ENCODE measurements around the gene ZNF48. TPM values are rescaled to one million over a fixed set of nuclear protein-coding genes. Genes with fewer than 3 reads are reported as not detected.
A peak's percentile ranks its signal among the peaks of the same experiment; 100 is the strongest.

The ZNF48 gene
- polyA plus RNA-seq (2012; rRNA removed), result 7.9 and 8.8 TPM in 2 replicates
- 7.3 and 7.6 TPM in 2 replicates for polyA plus RNA-seq (2012; cell fraction: cytosol; rRNA removed)
- 14.8 and 17.0 TPM in 2 replicates for polyA plus RNA-seq (2012; cell fraction: nucleus; rRNA removed)

DNA sequence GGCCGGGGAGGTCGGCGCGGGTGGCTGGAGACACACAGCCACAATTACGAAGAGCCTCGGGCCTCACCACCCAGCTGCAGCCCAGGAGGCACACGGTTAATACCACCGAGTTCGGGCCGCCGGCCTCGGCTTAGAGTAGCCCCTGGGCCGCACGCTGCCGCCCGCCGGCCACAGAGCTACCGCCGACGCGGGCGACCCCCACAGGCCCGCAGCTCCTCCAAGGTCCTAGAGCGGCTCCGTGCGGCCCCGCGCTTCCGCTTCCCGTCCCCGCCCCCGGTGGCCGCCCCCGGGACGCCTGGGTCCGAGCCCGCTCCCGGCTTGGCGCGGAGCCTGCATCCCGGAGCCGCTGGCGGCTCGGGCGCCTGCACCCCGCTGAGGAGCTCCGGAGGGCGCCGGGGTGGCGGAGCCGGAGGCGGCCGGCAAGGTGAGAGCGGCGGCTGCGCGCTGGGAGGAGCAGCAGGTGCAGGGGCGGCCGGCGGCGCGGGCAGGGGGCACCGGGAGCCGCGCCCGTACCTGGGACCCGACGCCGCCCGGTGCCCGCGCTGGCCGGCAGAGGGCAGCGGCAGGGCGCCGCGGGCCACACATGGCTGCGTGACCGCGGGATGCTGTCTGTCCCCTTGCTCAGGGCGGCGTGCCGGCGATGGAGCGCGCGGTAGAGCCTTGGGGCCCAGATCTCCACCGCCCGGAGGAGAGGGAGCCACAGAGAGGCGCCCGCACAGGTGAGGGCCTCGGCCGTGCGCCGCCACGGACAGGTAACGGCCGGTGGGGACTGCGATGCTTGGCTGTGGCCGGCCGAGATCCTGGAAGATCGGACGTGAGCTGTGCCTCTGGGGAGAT lies at the start of gene ZNF48:
Gene ZNF48, plus strand, starts transcription at position 266 of the 837 bp plus-strand sequence. Its CDS starts 375 bp downstream, at position 641.
- DNase-seq, result peak; percentile 94
- ChIA-PET POLR2A (interaction anchor here (0.5 to 4.0 kb wide), 14 partner anchors 9 to 588 kb away, joined by 3 to 33 read pairs (median 6); partner anchors contain the start of genes CD2BP2, SEPTIN1 and ZNF771), CTCF (interaction anchor here (0.8 to 2.7 kb wide), 14 partner anchors 9 to 234 kb away, joined by 3 to 30 read pairs (median 4); partner anchors contain the start of genes DCTPP1, TBC1D10B and ZNF771)
- H4K20me1 ChIP-seq (ENCODE audit: insufficient read depth), result no peaks in the 10 kb centered on the region
- H3K9me2 ChIP-seq, result no peaks in the 10 kb centered on the region
- peaks cover 34% of the 10 kb centered on the region for H3F3A ChIP-seq (replicated peaks; ENCODE audit: insufficient read depth)
- peak within 1 kb of the TSS; percentile 79 for H2AFZ ChIP-seq (ENCODE audit: low read depth)
- H3K4me2 ChIP-seq, result peak within 1 kb of the TSS; percentile 82
- peak within 1 kb of the TSS; percentile 83 to 96 for H3K27ac ChIP-seq (ENCODE audit: low read depth in 2 of 2, low read length in 1 of 2)
- no peaks in the 10 kb centered on the region for H3K27me3 ChIP-seq (ENCODE audit: insufficient read depth)
- H3K4me3 ChIP-seq (ENCODE audit: low read depth in 2 of 2, low read length in 1 of 2), result peak within 1 kb of the TSS; percentile 88 to 94
- H3K9me3 ChIP-seq, result no peaks in the 10 kb centered on the region
- peaks cover 10 to 18% of the 10 kb centered on the region in 2 experiments; a peak in 2 of 4 replicates for H3K4me1 ChIP-seq (ENCODE audit: control insufficient read depth in 1 of 2, insufficient read depth in 2 of 2, low read depth in 1 of 2, low read length in 1 of 2)
- H3K36me3 ChIP-seq (replicated peaks in 1 of 2; ENCODE audit: control insufficient read depth in 1 of 2, insufficient read depth in 2 of 2, low read length in 1 of 2), result peaks cover 5 to 18% of the 10 kb centered on the region in 2 experiments
- 2% methylated on average over 9 of the region's 103 CpGs for WGBS (ENCODE audit: low lambda C conversion rate)
- H3K79me2 ChIP-seq (ENCODE audit: insufficient read depth), result peaks cover 28% of the 10 kb centered on the region
- H3K9ac ChIP-seq, result peak within 1 kb of the TSS; percentile 94
- TF ChIP-seq RFX5 (IDR thresholded peaks at IDR 0.05; ENCODE audit: low read length) (no peak), EZH2phosphoT487 (IDR thresholded peaks at IDR 0.05; ENCODE audit: borderline replicate concordance, low read depth) (no peak), GABPA (IDR thresholded peaks at IDR 0.05; ENCODE audit: low read depth) (peak; percentile 84), FOSL2 (IDR thresholded peaks at IDR 0.05; ENCODE audit: borderline replicate concordance, low read depth) (no peak), FOXJ3 (CRISPR knock-in tag; IDR thresholded peaks at IDR 0.05) (no peak), ELF1 (IDR thresholded peaks at IDR 0.05) (peak; percentile 83), CHD2 (IDR thresholded peaks at IDR 0.05; ENCODE audit: low read length, partially characterized antibody) (peak; percentile 13), TAF1 (IDR thresholded peaks at IDR 0.05; ENCODE audit: borderline replicate concordance, low read depth, low read length) (peak; percentile 82; the same call in 1 of the 2 replicates), GATA2 (CRISPR knock-in tag; IDR thresholded peaks at IDR 0.05) (no peak), TEAD4 (IDR thresholded peaks at IDR 0.05; ENCODE audit: borderline replicate concordance, insufficient read depth) (no peak), FOXM1 (IDR thresholded peaks at IDR 0.05; ENCODE audit: low read depth) (0 out of 2 replicates have a peak, but pooled peaks have one; percentile 21), RCOR1 (IDR thresholded peaks at IDR 0.05; ENCODE audit: low read length) (no peak), POLR2AphosphoS5 (IDR thresholded peaks at IDR 0.05; ENCODE audit: low read depth, low read length) (peak; percentile 49), NRF1 (IDR thresholded peaks at IDR 0.05; ENCODE audit: low read depth, low read length) (no peak), JUND (IDR thresholded peaks at IDR 0.05) (no peak), MEF2A (IDR thresholded peaks at IDR 0.05; ENCODE audit: borderline replicate concordance, low read depth) (no peak), TCF12 (IDR thresholded peaks at IDR 0.05) (no peak)
- TF ChIP-seq, protein P1, sequence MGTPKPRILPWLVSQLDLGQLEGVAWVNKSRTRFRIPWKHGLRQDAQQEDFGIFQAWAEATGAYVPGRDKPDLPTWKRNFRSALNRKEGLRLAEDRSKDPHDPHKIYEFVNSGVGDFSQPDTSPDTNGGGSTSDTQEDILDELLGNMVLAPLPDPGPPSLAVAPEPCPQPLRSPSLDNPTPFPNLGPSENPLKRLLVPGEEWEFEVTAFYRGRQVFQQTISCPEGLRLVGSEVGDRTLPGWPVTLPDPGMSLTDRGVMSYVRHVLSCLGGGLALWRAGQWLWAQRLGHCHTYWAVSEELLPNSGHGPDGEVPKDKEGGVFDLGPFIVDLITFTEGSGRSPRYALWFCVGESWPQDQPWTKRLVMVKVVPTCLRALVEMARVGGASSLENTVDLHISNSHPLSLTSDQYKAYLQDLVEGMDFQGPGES (IDR thresholded peaks at IDR 0.05; ENCODE audit: low read depth, low read length), result no peak
- TF ChIP-seq, protein P2, sequence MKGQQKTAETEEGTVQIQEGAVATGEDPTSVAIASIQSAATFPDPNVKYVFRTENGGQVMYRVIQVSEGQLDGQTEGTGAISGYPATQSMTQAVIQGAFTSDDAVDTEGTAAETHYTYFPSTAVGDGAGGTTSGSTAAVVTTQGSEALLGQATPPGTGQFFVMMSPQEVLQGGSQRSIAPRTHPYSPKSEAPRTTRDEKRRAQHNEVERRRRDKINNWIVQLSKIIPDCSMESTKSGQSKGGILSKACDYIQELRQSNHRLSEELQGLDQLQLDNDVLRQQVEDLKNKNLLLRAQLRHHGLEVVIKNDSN (IDR thresholded peaks at IDR 0.05; ENCODE audit: borderline replicate concordance, low read depth), result no peak
- TF ChIP-seq, protein P3, sequence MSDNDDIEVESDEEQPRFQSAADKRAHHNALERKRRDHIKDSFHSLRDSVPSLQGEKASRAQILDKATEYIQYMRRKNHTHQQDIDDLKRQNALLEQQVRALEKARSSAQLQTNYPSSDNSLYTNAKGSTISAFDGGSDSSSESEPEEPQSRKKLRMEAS (IDR thresholded peaks at IDR 0.05; ENCODE audit: low read depth), result peak; percentile 77
- TF ChIP-seq, protein P4, sequence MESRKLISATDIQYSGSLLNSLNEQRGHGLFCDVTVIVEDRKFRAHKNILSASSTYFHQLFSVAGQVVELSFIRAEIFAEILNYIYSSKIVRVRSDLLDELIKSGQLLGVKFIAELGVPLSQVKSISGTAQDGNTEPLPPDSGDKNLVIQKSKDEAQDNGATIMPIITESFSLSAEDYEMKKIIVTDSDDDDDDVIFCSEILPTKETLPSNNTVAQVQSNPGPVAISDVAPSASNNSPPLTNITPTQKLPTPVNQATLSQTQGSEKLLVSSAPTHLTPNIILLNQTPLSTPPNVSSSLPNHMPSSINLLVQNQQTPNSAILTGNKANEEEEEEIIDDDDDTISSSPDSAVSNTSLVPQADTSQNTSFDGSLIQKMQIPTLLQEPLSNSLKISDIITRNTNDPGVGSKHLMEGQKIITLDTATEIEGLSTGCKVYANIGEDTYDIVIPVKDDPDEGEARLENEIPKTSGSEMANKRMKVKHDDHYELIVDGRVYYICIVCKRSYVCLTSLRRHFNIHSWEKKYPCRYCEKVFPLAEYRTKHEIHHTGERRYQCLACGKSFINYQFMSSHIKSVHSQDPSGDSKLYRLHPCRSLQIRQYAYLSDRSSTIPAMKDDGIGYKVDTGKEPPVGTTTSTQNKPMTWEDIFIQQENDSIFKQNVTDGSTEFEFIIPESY (IDR thresholded peaks at IDR 0.05; ENCODE audit: borderline replicate concordance, low read depth), result 0 out of 2 replicates have a peak, but pooled peaks have one; percentile 7
- TF ChIP-seq, protein P5, sequence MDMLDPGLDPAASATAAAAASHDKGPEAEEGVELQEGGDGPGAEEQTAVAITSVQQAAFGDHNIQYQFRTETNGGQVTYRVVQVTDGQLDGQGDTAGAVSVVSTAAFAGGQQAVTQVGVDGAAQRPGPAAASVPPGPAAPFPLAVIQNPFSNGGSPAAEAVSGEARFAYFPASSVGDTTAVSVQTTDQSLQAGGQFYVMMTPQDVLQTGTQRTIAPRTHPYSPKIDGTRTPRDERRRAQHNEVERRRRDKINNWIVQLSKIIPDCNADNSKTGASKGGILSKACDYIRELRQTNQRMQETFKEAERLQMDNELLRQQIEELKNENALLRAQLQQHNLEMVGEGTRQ (IDR thresholded peaks at IDR 0.05; ENCODE audit: borderline replicate concordance, low read depth, low read length), result no peak
- TF ChIP-seq, protein P6, sequence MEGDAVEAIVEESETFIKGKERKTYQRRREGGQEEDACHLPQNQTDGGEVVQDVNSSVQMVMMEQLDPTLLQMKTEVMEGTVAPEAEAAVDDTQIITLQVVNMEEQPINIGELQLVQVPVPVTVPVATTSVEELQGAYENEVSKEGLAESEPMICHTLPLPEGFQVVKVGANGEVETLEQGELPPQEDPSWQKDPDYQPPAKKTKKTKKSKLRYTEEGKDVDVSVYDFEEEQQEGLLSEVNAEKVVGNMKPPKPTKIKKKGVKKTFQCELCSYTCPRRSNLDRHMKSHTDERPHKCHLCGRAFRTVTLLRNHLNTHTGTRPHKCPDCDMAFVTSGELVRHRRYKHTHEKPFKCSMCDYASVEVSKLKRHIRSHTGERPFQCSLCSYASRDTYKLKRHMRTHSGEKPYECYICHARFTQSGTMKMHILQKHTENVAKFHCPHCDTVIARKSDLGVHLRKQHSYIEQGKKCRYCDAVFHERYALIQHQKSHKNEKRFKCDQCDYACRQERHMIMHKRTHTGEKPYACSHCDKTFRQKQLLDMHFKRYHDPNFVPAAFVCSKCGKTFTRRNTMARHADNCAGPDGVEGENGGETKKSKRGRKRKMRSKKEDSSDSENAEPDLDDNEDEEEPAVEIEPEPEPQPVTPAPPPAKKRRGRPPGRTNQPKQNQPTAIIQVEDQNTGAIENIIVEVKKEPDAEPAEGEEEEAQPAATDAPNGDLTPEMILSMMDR (IDR thresholded peaks at IDR 0.05), result peak; percentile 22; the same call in 1 of the 2 replicates

Data from SK-N-SH (cell line).